Sigmoid colon (tissue), 4 donors: Measurements from ENCODE around the gene ETS2.

Experiments
- CTCF ChIP-seq, 4 experiments: fragments of 450-650 bp in 3 of 4; fragments of 200-600 bp in 1 of 4; IDR thresholded peaks; one replicate each; pipeline ENCODE4 v1.5.1; 2016 to 2019; ENCODE audit warnings: antibody characterized with exemption in 4 of 4, mild to moderate bottlenecking in 3 of 4, moderate library complexity in 2 of 4
- EP300 ChIP-seq, 4 donors: sonication (generic); formaldehyde crosslinking; IDR thresholded peaks; one replicate each; pipeline ENCODE4 v1.6.1; 2017; ENCODE audit warnings: antibody characterized with exemption in 4 of 4
- POLR2A ChIP-seq, 2 donors: fragments of 450-650 bp; IDR thresholded peaks; one replicate each; pipeline ENCODE4 v1.6.1; 2016; ENCODE audit warnings: antibody characterized with exemption in 2 of 2, mild to moderate bottlenecking in 2 of 2, moderate library complexity in 2 of 2

GRCh38 chr21:38800924-38801744 is 4.6 kb upstream of the ETS2 start:
- TF ChIP-seq EP300 (IDR thresholded peaks at IDR 0.05) (no peak), POLR2A (IDR thresholded peaks at IDR 0.05) (no peak), CTCF (IDR thresholded peaks at IDR 0.05) (no peak)
